A549 (cell line): ENCODE results near the gene TMEM126A. TPM values are rescaled to one million over a fixed set of nuclear protein-coding genes. Genes with fewer than 3 reads are reported as not detected.
"Not testable (repeated sequence)": the region's sequence is repeated elsewhere in the genome, so short reads cannot be mapped to it uniquely, and the experiment has no call there.

Experiments used
- ATAC-seq, 2 experiments: fragments of 200-7000 bp in 1 of 2; fragments of >200 bp in 1 of 2; cut with Nextera tagmentation in 1 of 2; cut with Tn5 transposase in 1 of 2; 3 replicates each; pipeline versions ENCODE4 v1.8.0 to v1.9.1; 2018 to 2020; ENCODE audit warnings: mild to moderate bottlenecking in 1 of 2, moderate library complexity in 1 of 2
- CTCF ChIA-PET: fragments of 300-600 bp; sonication (Branson Sonifier 250); formaldehyde crosslinking; extraction: SDS; loops from one replicate; lab custom pipeline; 2021; ENCODE audit warnings: antibody characterized with exemption, inconsistent platforms; lab: Yijun Ruan, JAX
- POLR2A ChIA-PET: fragments of 350-600 bp; formaldehyde crosslinking; extraction: SDS; loops from one replicate; lab custom pipeline; 2021; ENCODE audit warnings: antibody characterized with exemption, inconsistent platforms; lab: Yijun Ruan, JAX
- DNase-seq, 2 experiments: peaks; one replicate each; pipeline versions ENCODE4 v3.0.0 to v3.0.0-alpha.2; 2011 to 2016; ENCODE audit warnings: low read depth in 1 of 2, low spot score in 1 of 2
- FAIRE-seq: peaks from 2 replicates; lab custom pipeline; 2011; peaks lifted over from hg19 to GRCh38; lab: Jason Lieb, UNC
- H3K27ac ChIP-seq, 2 experiments: fragments of >200 bp; sonication (Bioruptor Twin); formaldehyde crosslinking; 3 replicates each; pipeline ENCODE4 v1.5.1; 2016 to 2017
- H3K4me1 ChIP-seq: fragments of >200 bp; sonication (Bioruptor Twin); formaldehyde crosslinking; 3 replicates; pipeline ENCODE4 v1.6.1; 2016
- H3K4me2 ChIP-seq: fragments of >200 bp; sonication (Bioruptor Twin); formaldehyde crosslinking; 3 replicates; pipeline ENCODE4 v1.6.1; 2016
- H3K4me3 ChIP-seq: fragments of >200 bp; sonication (Bioruptor Twin); formaldehyde crosslinking; 3 replicates; pipeline ENCODE4 v1.5.1; 2016
- H3K9me3 ChIP-seq: fragments of >200 bp; sonication (Bioruptor Twin); formaldehyde crosslinking; 3 replicates; pipeline ENCODE4 v1.6.1; 2016
- CBX8 ChIP-seq: fragments of 200-600 bp; sonication (generic); IDR thresholded peaks from 2 replicates; pipeline ENCODE4 v1.6.1; 2016
- CEBPB ChIP-seq, 2 experiments: fragments of >200 bp in 1 of 2; sonication (Bioruptor Twin) in 1 of 2; formaldehyde crosslinking in 1 of 2; IDR thresholded peaks; 2 replicates each; pipeline ENCODE4 v1.6.1; 2012 to 2016
- CHD2 ChIP-seq: fragments of 150-350 bp; IDR thresholded peaks from 2 replicates; pipeline ENCODE4 v1.6.1; 2014; ENCODE audit warnings: low read length; ENCODE audit not compliant: partially characterized antibody
- CHD4 ChIP-seq: fragments of 200-600 bp; sonication (generic); IDR thresholded peaks from 2 replicates; pipeline ENCODE4 v1.6.1; 2016; ENCODE audit warnings: antibody characterized with exemption, mild to moderate bottlenecking, borderline replicate concordance
- EHF ChIP-seq: fragments of 250-450 bp; sonication (Bioruptor Pico); IDR thresholded peaks from 2 replicates; pipeline ENCODE4 v1.5.0; 2020; ENCODE audit warnings: mild to moderate bottlenecking
- HDAC2 ChIP-seq: fragments of 200-600 bp; sonication (generic); IDR thresholded peaks from 2 replicates; pipeline ENCODE4 v1.6.1; 2016
- HOXA7 ChIP-seq: fragments of 250-450 bp; sonication (Bioruptor Pico); IDR thresholded peaks from 2 replicates; pipeline ENCODE4 v1.5.0; 2020; ENCODE audit warnings: mild to moderate bottlenecking, moderate library complexity
- HOXB5 ChIP-seq: fragments of 250-450 bp; sonication (Bioruptor Pico); IDR thresholded peaks from 2 replicates; pipeline ENCODE4 v1.5.0; 2020; ENCODE audit warnings: mild to moderate bottlenecking, moderate library complexity
- JUNB ChIP-seq: fragments of >200 bp; sonication (Bioruptor Twin); formaldehyde crosslinking; IDR thresholded peaks from 2 replicates; pipeline ENCODE4 v1.6.1; 2016
- NPAS2 ChIP-seq: fragments of 250-450 bp; sonication (Bioruptor Pico); IDR thresholded peaks from 2 replicates; pipeline ENCODE4 v1.8.0; 2022; ENCODE audit warnings: mild to moderate bottlenecking, moderate library complexity, borderline replicate concordance
- POLR2A ChIP-seq: IDR thresholded peaks from 2 replicates; pipeline ENCODE4 v1.6.1; 2012; ENCODE audit warnings: mild to moderate bottlenecking, low read length
- RCOR1 ChIP-seq: fragments of 150-350 bp; IDR thresholded peaks from 2 replicates; pipeline ENCODE4 v1.6.1; 2014; ENCODE audit warnings: antibody characterized with exemption, low read length, low read depth
- SREBF2 ChIP-seq: fragments of 450-650 bp; IDR thresholded peaks from 2 replicates; pipeline ENCODE4 v1.6.1; 2014; ENCODE audit warnings: mild to moderate bottlenecking, moderate library complexity
- ZC3H11A ChIP-seq: fragments of 450-650 bp; IDR thresholded peaks from 2 replicates; pipeline ENCODE4 v1.6.1; 2014; ENCODE audit warnings: antibody characterized with exemption, mild to moderate bottlenecking
- WGBS: methylation state at CpG from one replicate; pipeline ENCODE4 v1.1.6; 2017; ENCODE audit errors: missing lambda C conversion rate; 5-methylcytosine and 5-hydroxymethylcytosine counted together
- polyA plus RNA-seq, 4 experiments: library from polyadenylated mRNA; depleted of rRNA in 3 of 4; stranded (reverse); fragments of >200 nt; fragmentation: RNase III in 1 of 4; extraction: RNeasy Plus Mini Kit Qiagen cat#74134 plus additional on column Dnase treatment in 1 of 4; gene quantifications; 2 replicates in 3 of 4; 3 replicates in 1 of 4; pipeline ENCODE4 v1.2.3, GENCODE V29; 2011 to 2017
- TF ChIP-seq, protein P1 (sequence below): fragments of 200-600 bp; sonication (generic); IDR thresholded peaks from 2 replicates; pipeline ENCODE4 v1.6.1; 2016; ENCODE audit warnings: antibody characterized with exemption, mild to moderate bottlenecking, moderate library complexity

TMEM126A gene
- polyA plus RNA-seq, 2 of the 4 experiments (the other 2 are of a cell fraction): 74.9 to 123 TPM

DNA sequence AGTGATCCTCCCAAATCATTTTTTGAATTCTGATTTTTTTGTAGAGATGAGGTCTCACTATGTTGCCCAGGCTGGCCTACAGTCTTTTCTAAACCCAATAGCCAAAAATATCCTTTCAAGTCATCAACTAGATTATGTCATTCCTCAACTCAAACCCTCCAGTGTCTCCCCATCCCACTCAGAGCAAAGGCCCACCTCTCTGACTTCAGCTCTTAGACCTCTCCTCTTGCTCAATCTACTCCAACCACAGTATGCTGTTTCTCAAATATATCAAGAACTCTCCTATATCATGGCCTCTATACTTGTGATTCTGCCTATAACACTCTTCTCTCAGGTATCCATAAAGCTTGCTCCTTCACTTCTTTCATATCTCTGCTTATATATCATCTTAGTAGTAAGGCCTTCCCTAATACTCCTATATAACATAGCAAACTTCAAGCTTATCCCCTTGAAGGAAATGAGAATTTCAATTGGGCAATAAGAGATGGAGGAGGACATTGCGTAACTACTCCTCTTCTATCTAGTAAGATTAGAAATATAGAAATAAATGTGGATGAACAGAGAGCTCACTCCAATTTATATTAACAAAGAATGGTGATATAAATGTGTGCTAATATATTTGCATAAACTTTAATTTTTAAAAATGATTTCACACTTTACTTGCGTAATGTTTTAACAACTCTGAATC is 45.1 kb upstream of the TMEM126A start:
- TF ChIP-seq SREBF2 (no peak), CEBPB (IDR thresholded peaks at IDR 0.05) (peak; percentile 80 to 82; a peak in 3 of 4 replicates)
- POLR2A ChIA-PET: no interaction called here
- Histone ChIP-seq H3K4me3 (no peak overlapping the region), H3K27ac (no peak overlapping the region), H3K4me1 (no peaks in the 10 kb centered on the region), H3K9me3 (no peaks in the 10 kb centered on the region), H3K4me2 (no peak overlapping the region)
- ATAC-seq (no peak), FAIRE-seq (no peak), DNase-seq (no peak)
- CTCF ChIA-PET: interaction anchor here (1.1 kb wide), 1 partner anchor 591 kb away, joined by 3 read pairs; no protein-coding TSS in a partner anchor
- 92% methylated on average over 2 of the region's 2 CpGs for WGBS

DNA sequence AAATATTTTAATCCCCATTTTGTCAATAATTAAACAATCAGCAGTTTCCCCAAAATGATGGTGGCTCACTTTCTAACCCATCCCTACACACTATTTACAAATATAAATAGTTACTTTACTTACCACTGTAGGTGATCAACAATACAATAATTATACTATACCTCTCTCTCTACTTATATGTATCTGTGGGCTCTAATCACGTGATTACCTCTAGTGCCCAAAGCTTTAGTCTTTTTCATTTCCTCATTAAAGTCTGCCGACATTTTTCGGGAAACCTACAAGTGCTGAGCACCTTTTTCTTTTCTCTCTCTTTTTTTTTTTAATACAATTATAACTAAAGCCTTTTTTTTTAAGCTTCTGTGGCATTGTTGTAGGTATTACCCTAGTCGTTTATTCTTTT is 44.5 kb upstream of the TMEM126A start:
- no peak for FAIRE-seq
- POLR2A ChIA-PET: no interaction called here
- no peak for DNase-seq
- Histone ChIP-seq H3K9me3 (no peaks in the 10 kb centered on the region), H3K27ac (no peak overlapping the region), H3K4me1 (no peaks in the 10 kb centered on the region), H3K4me2 (no peak overlapping the region), H3K4me3 (no peak overlapping the region)
- TF ChIP-seq POLR2A: no peak
- TF ChIP-seq JUNB: no peak
- no peak for TF ChIP-seq CBX8
- no peak for TF ChIP-seq CEBPB (IDR thresholded peaks at IDR 0.05)
- no peak for TF ChIP-seq CHD4
- TF ChIP-seq CHD2: no peak
- no peak for TF ChIP-seq HDAC2
- no peak for TF ChIP-seq EHF (CRISPR knock-in tag)
- no peak for TF ChIP-seq NPAS2 (CRISPR knock-in tag)
- TF ChIP-seq, protein P1, sequence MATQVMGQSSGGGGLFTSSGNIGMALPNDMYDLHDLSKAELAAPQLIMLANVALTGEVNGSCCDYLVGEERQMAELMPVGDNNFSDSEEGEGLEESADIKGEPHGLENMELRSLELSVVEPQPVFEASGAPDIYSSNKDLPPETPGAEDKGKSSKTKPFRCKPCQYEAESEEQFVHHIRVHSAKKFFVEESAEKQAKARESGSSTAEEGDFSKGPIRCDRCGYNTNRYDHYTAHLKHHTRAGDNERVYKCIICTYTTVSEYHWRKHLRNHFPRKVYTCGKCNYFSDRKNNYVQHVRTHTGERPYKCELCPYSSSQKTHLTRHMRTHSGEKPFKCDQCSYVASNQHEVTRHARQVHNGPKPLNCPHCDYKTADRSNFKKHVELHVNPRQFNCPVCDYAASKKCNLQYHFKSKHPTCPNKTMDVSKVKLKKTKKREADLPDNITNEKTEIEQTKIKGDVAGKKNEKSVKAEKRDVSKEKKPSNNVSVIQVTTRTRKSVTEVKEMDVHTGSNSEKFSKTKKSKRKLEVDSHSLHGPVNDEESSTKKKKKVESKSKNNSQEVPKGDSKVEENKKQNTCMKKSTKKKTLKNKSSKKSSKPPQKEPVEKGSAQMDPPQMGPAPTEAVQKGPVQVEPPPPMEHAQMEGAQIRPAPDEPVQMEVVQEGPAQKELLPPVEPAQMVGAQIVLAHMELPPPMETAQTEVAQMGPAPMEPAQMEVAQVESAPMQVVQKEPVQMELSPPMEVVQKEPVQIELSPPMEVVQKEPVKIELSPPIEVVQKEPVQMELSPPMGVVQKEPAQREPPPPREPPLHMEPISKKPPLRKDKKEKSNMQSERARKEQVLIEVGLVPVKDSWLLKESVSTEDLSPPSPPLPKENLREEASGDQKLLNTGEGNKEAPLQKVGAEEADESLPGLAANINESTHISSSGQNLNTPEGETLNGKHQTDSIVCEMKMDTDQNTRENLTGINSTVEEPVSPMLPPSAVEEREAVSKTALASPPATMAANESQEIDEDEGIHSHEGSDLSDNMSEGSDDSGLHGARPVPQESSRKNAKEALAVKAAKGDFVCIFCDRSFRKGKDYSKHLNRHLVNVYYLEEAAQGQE: no peak
- no peak for TF ChIP-seq ZC3H11A
- TF ChIP-seq HOXB5: no peak
- TF ChIP-seq RCOR1: no peak
- TF ChIP-seq HOXA7 (CRISPR knock-in tag): no peak
- CTCF ChIA-PET: interaction anchor here (1.1 kb wide), 1 partner anchor 590 kb away, joined by 3 read pairs; no protein-coding TSS in a partner anchor
- WGBS: 42% methylated on average over 4 of the region's 4 CpGs
- ATAC-seq: no peak

- WGBS: 52% methylated on average over 3 of the region's 3 CpGs
- H3K4me3 ChIP-seq, ATAC-seq, CTCF ChIA-PET, H3K4me2 ChIP-seq, FAIRE-seq, H3K27ac ChIP-seq, H3K9me3 ChIP-seq, POLR2A ChIA-PET, DNase-seq, H3K4me1 ChIP-seq: not testable (repeated sequence)
These were observed 41.5 kb upstream of the TMEM126A start for GRCh38 chr11:85606237-85606636.

DNA sequence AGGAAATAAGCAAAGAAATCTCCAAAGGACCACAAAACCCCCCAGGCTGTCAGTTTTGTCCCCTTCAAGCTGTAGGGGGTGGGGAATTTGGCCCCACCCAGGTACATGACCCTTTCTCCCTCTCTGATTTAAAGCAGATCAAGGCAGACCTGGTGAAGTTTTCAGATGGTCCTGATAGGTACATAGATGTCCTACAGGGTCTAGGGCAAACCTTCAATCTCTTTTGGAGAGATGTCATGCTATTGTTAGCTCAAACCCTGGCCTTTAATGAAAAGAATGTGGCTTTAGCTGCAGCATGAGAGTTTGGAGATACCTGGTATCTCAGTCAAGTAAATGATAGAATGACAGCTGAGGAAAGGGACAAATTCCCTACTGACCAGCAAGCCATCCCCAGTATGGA is 39.1 kb upstream of the TMEM126A start:
- H3K4me2 ChIP-seq, POLR2A ChIA-PET, DNase-seq, FAIRE-seq, H3K9me3 ChIP-seq, CTCF ChIA-PET, H3K4me3 ChIP-seq, H3K27ac ChIP-seq, ATAC-seq, H3K4me1 ChIP-seq: not testable (repeated sequence)

DNA sequence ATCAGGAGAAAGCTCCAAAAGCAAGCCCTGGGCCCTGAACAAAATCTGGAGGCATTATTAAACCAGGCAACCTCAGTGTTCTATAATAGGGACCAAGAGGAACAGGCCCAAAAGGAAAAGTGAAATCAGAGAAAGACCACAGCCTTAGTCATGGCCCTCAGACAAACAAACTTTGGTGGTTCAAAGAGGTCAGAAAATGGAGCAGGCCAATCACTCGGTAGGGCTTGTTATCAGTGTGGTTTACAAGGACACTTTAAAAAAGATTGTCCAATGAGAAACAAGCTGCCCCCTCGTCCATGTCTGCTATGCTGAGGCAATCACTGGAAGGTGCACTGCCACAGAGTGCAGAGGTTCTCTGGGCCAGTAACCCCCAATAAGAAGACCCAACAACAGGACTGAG is 38.5 kb upstream of the TMEM126A start:
- H3K27ac ChIP-seq, ATAC-seq, DNase-seq, H3K9me3 ChIP-seq, FAIRE-seq, POLR2A ChIA-PET, H3K4me3 ChIP-seq, H3K4me1 ChIP-seq, H3K4me2 ChIP-seq: not testable (repeated sequence)
- 37% methylated on average over 2 of the region's 2 CpGs for WGBS
- CTCF ChIA-PET: interaction anchor here (0.6 kb wide), 1 partner anchor 18 kb away, joined by 3 read pairs; no protein-coding TSS in a partner anchor

DNA sequence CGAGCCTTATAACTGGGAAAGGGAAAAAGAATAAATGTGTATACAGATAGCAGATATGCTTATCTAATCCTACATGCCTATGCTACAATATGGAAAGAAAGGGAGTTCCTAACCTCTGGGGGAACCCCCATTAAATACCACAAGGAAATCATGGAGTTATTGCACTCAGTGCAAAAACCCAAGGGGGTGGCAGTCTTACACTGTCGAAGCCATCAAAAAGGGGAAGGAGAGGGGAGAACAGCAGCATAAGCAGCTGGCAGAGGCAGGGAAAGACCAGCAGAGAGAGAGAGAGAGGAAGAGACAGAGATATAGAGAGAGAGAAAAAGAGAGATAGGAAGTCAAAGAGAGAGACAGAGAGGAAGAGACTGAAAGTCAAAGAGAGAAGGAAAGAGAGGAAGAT is 36.1 kb upstream of the TMEM126A start:
- H3K9me3 ChIP-seq, ATAC-seq, H3K4me2 ChIP-seq, H3K4me3 ChIP-seq, FAIRE-seq, POLR2A ChIA-PET, CTCF ChIA-PET, H3K27ac ChIP-seq, DNase-seq, H3K4me1 ChIP-seq: not testable (repeated sequence)
- WGBS: 57% methylated on average over 2 of the region's 2 CpGs
